HepG2 (cell line): ENCODE data around the gene OVOL3. TPM values are rescaled to one million over a fixed set of nuclear protein-coding genes. Genes with fewer than 3 reads are reported as not detected.
A peak's percentile ranks its signal among the peaks of the same experiment; 100 is the strongest.

Experiments used
- ATAC-seq: fragments of 200-7000 bp; cut with Tn5 transposase; 3 replicates; pipeline ENCODE4 v1.9.1; 2020; ENCODE audit warnings: mild to moderate bottlenecking, moderate library complexity
- BruUV-seq: library from RNA; stranded (reverse); fragments of 400-500 nt; replicated peaks from 2 replicates; lab custom pipeline; 2021; lab: Mats Ljungman, UMichigan
- CTCF ChIA-PET: fragments of 300-600 bp; formaldehyde crosslinking; extraction: SDS; loops from one replicate; lab custom pipeline; 2021; ENCODE audit warnings: low total read pairs, inconsistent platforms, low intra/inter-chr PET ratio; lab: Yijun Ruan, JAX
- POLR2A ChIA-PET: fragments of 350-600 bp; sonication (Branson Sonifier 250); formaldehyde crosslinking; loops from one replicate; lab custom pipeline; 2020; ENCODE audit warnings: antibody characterized with exemption, inconsistent platforms; lab: Yijun Ruan, JAX
- DNase-seq: peaks from one replicate; pipeline ENCODE4 v3.0.0-alpha.2; 2015; ENCODE audit warnings: low spot score
- FAIRE-seq: peaks from 3 replicates; lab custom pipeline; 2011; peaks lifted over from hg19 to GRCh38; lab: Jason Lieb, UNC
- H2AFZ ChIP-seq: one replicate; pipeline ENCODE4 v1.6.1; 2011; ENCODE audit warnings: low read length, inconsistent platforms
- H3K27ac ChIP-seq: fragments of 300-600 bp; 3 replicates; pipeline ENCODE4 v1.8.0; 2011; ENCODE audit warnings: mixed run types, mild to moderate bottlenecking, mixed read lengths, low read length, inconsistent platforms; ENCODE audit not compliant: insufficient read depth; ENCODE audit errors: extremely low read length
- H3K27me3 ChIP-seq, 2 experiments: fragments of 200-600 bp in 1 of 2; 2 replicates in 1 of 2; 3 replicates in 1 of 2; pipeline versions ENCODE4 v1.6.0 to v1.8.0; 2011; ENCODE audit warnings: low read length in 2 of 2, mild to moderate bottlenecking in 2 of 2, moderate library complexity in 2 of 2, inconsistent platforms in 1 of 2; ENCODE audit not compliant: insufficient read depth in 2 of 2, control insufficient read depth in 1 of 2
- H3K36me3 ChIP-seq, 2 experiments: fragments of 200-600 bp in 1 of 2; replicated peaks in 1 of 2; 2 replicates in 1 of 2; 3 replicates in 1 of 2; pipeline versions ENCODE4 v1.5.1 to v1.8.0; 2011; ENCODE audit warnings: low read length in 2 of 2, inconsistent platforms in 1 of 2; ENCODE audit not compliant: insufficient read depth in 2 of 2, control insufficient read depth in 1 of 2
- H3K4me1 ChIP-seq: 2 replicates; pipeline ENCODE4 v1.5.1; 2012; ENCODE audit warnings: low read length, inconsistent platforms; ENCODE audit not compliant: insufficient read depth
- H3K4me2 ChIP-seq: 2 replicates; pipeline ENCODE4 v1.6.0; 2011; ENCODE audit warnings: low read depth, low read length, inconsistent platforms
- H3K4me3 ChIP-seq, 3 experiments: fragments of 200-600 bp in 1 of 3; sonication (generic), shearing (Covaris generic) in 1 of 3; replicated peaks in 1 of 3; 2 replicates each; pipeline ENCODE4 v1.5.1; 2011 to 2016; ENCODE audit warnings: low read length in 3 of 3, inconsistent platforms in 2 of 3, low read depth in 2 of 3, mild to moderate bottlenecking in 2 of 3, control low read depth in 1 of 3, mixed read lengths in 1 of 3; ENCODE audit not compliant: insufficient read depth in 1 of 3
- H3K79me2 ChIP-seq: one replicate; pipeline ENCODE4 v1.6.1; 2011; ENCODE audit warnings: low read length, inconsistent platforms; ENCODE audit not compliant: insufficient read depth
- H3K9ac ChIP-seq: 2 replicates; pipeline ENCODE4 v1.6.0; 2011; ENCODE audit warnings: mild to moderate bottlenecking, low read depth, low read length, inconsistent platforms; ENCODE audit not compliant: insufficient read depth
- H3K9me3 ChIP-seq: 2 replicates; pipeline ENCODE4 v1.5.1; 2012; ENCODE audit warnings: mild to moderate bottlenecking, low read length
- H4K20me1 ChIP-seq: 2 replicates; pipeline ENCODE4 v1.6.0; 2011; ENCODE audit warnings: inconsistent platforms, mild to moderate bottlenecking, low read length, moderate library complexity; ENCODE audit not compliant: insufficient read depth
- AGO2 ChIP-seq: fragments of 200-400 bp; formaldehyde crosslinking; optimal IDR thresholded peaks from 2 replicates; pipeline ENCODE3; 2017; ENCODE audit warnings: mild to moderate bottlenecking, low read depth, low read length, moderate library complexity
- MIER3 ChIP-seq: IDR thresholded peaks from 2 replicates; pipeline ENCODE4 v1.6.1; 2016; ENCODE audit warnings: missing compliant biosample characterization, borderline replicate concordance
- NFKBIZ ChIP-seq: IDR thresholded peaks from 2 replicates; pipeline ENCODE4 v1.6.1; 2018; ENCODE audit warnings: missing genetic modification reagents, missing compliant biosample characterization
- NR2F1 ChIP-seq, 2 experiments: fragments of 450-650 bp in 1 of 2; formaldehyde crosslinking in 1 of 2; IDR thresholded peaks; 2 replicates each; pipeline versions ENCODE4 v1.5.0 to v1.6.1; 2016 to 2020; ENCODE audit warnings: mild to moderate bottlenecking in 1 of 2, missing compliant biosample characterization in 1 of 2, missing genetic modification reagents in 1 of 2, moderate library complexity in 1 of 2
- RBFOX2 ChIP-seq: fragments of 200-400 bp; formaldehyde crosslinking; IDR thresholded peaks from 2 replicates; pipeline ENCODE4 v1.6.1; 2017; ENCODE audit warnings: low read depth, mild to moderate bottlenecking, low read length
- SOX6 ChIP-seq, 2 experiments: fragments of 450-650 bp in 1 of 2; sonication (generic) in 1 of 2; formaldehyde crosslinking in 1 of 2; IDR thresholded peaks; 2 replicates each; pipeline versions ENCODE4 v1.4.0 to v1.6.1; 2017 to 2020; ENCODE audit warnings: antibody characterized with exemption in 1 of 2, mild to moderate bottlenecking in 1 of 2, missing genetic modification reagents in 1 of 2
- XBP1 ChIP-seq: sonication (generic); formaldehyde crosslinking; IDR thresholded peaks from 2 replicates; pipeline ENCODE4 v1.5.0; 2020; ENCODE audit warnings: missing genetic modification reagents
- ZBTB8A ChIP-seq: sonication (generic); formaldehyde crosslinking; IDR thresholded peaks from 2 replicates; pipeline ENCODE4 v1.4.0; 2020; ENCODE audit warnings: mild to moderate bottlenecking, low read depth, missing genetic modification reagents, borderline replicate concordance
- ZNF577 ChIP-seq: sonication (generic); formaldehyde crosslinking; IDR thresholded peaks from 2 replicates; pipeline ENCODE4 v1.4.0; 2020; ENCODE audit warnings: mild to moderate bottlenecking, low read depth, missing genetic modification reagents, borderline replicate concordance
- WGBS: methylation state at CpG from one replicate; pipeline ENCODE4 v1.1.6; 2017; ENCODE audit warnings: low lambda C conversion rate; 5-methylcytosine and 5-hydroxymethylcytosine counted together
- in situ Hi-C: cut with HindIII; loops from 2 replicates; pipeline ENCODE4 v1.10.0; 2017; ENCODE audit warnings: low pct_unique_long_range_greater_than_20kb; ENCODE audit not compliant: extremely low pct_ligation_motif_present
- intact Hi-C: fragments of 100-400 bp; cut with micrococcal nuclease; formaldehyde crosslinking; loops from one replicate; pipeline ENCODE4 v1.10.0; 2022; ENCODE audit not compliant: unreplicated experiment
- polyA plus RNA-seq, 8 experiments: library from polyadenylated mRNA; depleted of rRNA in 3 of 8; stranded (reverse) in 7 of 8; unstranded in 1 of 8; fragments of >200 nt; fragmentation: Illumina TruSeq in 4 of 8; extraction: Trizol in 4 of 8; gene quantifications; 2 replicates each; pipeline versions ENCODE4 v1.2.1 to v1.2.3, GENCODE V29; 2011 to 2016; ENCODE audit warnings: low read depth in 4 of 8, missing spikeins in 1 of 8, mixed read lengths in 1 of 8; ENCODE audit not compliant: insufficient read depth in 1 of 8
- total RNA-seq, 5 experiments: library from RNA; depleted of rRNA; stranded (reverse); fragments of >200 nt; fragmentation: Illumina TruSeq; extraction: Trizol; gene quantifications; 2 replicates each; pipeline ENCODE4 v1.2.3, GENCODE V29; 2016; ENCODE audit warnings: low read depth in 1 of 5
- TF ChIP-seq, protein P1 (sequence below): sonication (generic); formaldehyde crosslinking; conservative IDR thresholded peaks from 2 replicates; pipeline ENCODE4 v1.8.0; 2022; ENCODE audit warnings: low read depth, missing genetic modification reagents
- TF ChIP-seq, protein P2 (sequence below): sonication (generic); formaldehyde crosslinking; IDR thresholded peaks from 2 replicates; pipeline ENCODE4 v1.4.0; 2020; ENCODE audit warnings: missing genetic modification reagents, borderline replicate concordance

Gene OVOL3
- total and polyA plus RNA-seq, 2 of the 13 experiments (the other 11 are each of a cell fraction or from before 2014, with no cell fraction given) = not detected

DNA sequence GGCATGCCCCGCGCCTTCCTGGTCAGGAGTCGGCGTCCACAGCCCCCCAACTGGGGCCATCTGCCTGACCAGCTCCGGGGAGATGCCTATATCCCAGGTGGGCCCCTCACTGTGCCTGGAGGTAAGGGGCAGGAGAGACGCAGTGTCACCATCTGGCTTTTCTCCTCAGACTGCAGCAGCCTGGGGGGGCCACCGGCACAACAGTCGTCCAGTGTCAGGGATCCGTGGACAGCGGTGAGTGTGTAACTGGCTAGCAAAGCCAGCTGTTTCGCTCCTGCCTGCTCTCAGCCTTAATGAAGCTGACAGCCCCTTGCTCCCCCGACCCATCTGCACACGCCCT, 227 bp downstream of the OVOL3 start:
- Histone ChIP-seq H3K79me2 (peaks cover 13% of the 10 kb centered on the region), H3K9me3 (no peaks in the 10 kb centered on the region), H3K4me1 (peaks cover 11% of the 10 kb centered on the region), H3K27me3 (no peaks in the 10 kb centered on the region; a peak in 1 of 5 replicates), H3K4me3 (no peak overlapping the region), H3K9ac (no peak overlapping the region), H3K36me3 (peaks cover 5 to 12% of the 10 kb centered on the region in 2 experiments; a peak in 1 of 5 replicates), H3K4me2 (no peak overlapping the region), H2AFZ (no peak overlapping the region), H3K27ac (no peak overlapping the region), H4K20me1 (no peaks in the 10 kb centered on the region)
- FAIRE-seq (no peak), ATAC-seq (no peak), DNase-seq (no peak)
- POLR2A ChIA-PET = no interaction called here
- BruUV-seq = no TSS peak
- intact Hi-C loops = no loop called here
- no peak for TF ChIP-seq ZNF577 (CRISPR knock-in tag)
- no peak for TF ChIP-seq ZBTB8A (CRISPR knock-in tag)
- TF ChIP-seq, protein P1, sequence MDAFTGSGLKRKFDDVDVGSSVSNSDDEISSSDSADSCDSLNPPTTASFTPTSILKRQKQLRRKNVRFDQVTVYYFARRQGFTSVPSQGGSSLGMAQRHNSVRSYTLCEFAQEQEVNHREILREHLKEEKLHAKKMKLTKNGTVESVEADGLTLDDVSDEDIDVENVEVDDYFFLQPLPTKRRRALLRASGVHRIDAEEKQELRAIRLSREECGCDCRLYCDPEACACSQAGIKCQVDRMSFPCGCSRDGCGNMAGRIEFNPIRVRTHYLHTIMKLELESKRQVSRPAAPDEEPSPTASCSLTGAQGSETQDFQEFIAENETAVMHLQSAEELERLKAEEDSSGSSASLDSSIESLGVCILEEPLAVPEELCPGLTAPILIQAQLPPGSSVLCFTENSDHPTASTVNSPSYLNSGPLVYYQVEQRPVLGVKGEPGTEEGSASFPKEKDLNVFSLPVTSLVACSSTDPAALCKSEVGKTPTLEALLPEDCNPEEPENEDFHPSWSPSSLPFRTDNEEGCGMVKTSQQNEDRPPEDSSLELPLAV (CRISPR knock-in tag) = no peak
- TF ChIP-seq NR2F1 (CRISPR knock-in tag; IDR thresholded peaks at IDR 0.05) = no peak
- TF ChIP-seq, protein P2, sequence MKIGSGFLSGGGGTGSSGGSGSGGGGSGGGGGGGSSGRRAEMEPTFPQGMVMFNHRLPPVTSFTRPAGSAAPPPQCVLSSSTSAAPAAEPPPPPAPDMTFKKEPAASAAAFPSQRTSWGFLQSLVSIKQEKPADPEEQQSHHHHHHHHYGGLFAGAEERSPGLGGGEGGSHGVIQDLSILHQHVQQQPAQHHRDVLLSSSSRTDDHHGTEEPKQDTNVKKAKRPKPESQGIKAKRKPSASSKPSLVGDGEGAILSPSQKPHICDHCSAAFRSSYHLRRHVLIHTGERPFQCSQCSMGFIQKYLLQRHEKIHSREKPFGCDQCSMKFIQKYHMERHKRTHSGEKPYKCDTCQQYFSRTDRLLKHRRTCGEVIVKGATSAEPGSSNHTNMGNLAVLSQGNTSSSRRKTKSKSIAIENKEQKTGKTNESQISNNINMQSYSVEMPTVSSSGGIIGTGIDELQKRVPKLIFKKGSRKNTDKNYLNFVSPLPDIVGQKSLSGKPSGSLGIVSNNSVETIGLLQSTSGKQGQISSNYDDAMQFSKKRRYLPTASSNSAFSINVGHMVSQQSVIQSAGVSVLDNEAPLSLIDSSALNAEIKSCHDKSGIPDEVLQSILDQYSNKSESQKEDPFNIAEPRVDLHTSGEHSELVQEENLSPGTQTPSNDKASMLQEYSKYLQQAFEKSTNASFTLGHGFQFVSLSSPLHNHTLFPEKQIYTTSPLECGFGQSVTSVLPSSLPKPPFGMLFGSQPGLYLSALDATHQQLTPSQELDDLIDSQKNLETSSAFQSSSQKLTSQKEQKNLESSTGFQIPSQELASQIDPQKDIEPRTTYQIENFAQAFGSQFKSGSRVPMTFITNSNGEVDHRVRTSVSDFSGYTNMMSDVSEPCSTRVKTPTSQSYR = no peak
- no peak for TF ChIP-seq XBP1 (CRISPR knock-in tag)
- TF ChIP-seq NFKBIZ (CRISPR knock-in tag) = no peak
- TF ChIP-seq MIER3 (CRISPR knock-in tag) = no peak
- TF ChIP-seq SOX6 (IDR thresholded peaks at IDR 0.05) = no peak
- no peak for TF ChIP-seq SOX6 (CRISPR knock-in tag; IDR thresholded peaks at IDR 0.05)
- TF ChIP-seq AGO2 = peak; percentile 67
- peak; percentile 40; the same call in 1 of the 2 replicates for TF ChIP-seq RBFOX2
- CTCF ChIA-PET = no interaction called here
- in situ Hi-C loops = no loop called here
- 100% methylated on average over 2 of the region's 13 CpGs for WGBS
